Vagina (tissue), 2 donors: ENCODE data around the gene BICC1. TPM values are rescaled to one million over a fixed set of nuclear protein-coding genes. Genes with fewer than 3 reads are reported as not detected.

Source experiments
- DNase-seq, 2 donors: peaks; one replicate each; pipeline ENCODE4 v3.0.0-alpha.2; 2017; ENCODE audit errors: extremely low spot score in 2 of 2
- H3K27ac ChIP-seq: fragments of 200-600 bp; sonication (generic); one replicate; pipeline ENCODE4 v1.5.1; 2019
- H3K27me3 ChIP-seq: fragments of 200-600 bp; sonication (generic); one replicate; pipeline ENCODE4 v1.5.1; 2019
- H3K36me3 ChIP-seq, 2 donors: fragments of 200-600 bp; sonication (generic); one replicate each; pipeline ENCODE4 v1.5.1; 2017 to 2019
- H3K4me1 ChIP-seq: fragments of 200-600 bp; sonication (generic); one replicate; pipeline ENCODE4 v1.5.1; 2019
- H3K4me3 ChIP-seq, 2 donors: fragments of 200-600 bp; sonication (generic); 1 replicate in 1 of 2; 2 replicates in 1 of 2; pipeline ENCODE4 v1.5.1; 2016 to 2019
- H3K9me3 ChIP-seq: fragments of 200-600 bp; sonication (generic); one replicate; pipeline ENCODE4 v1.5.1; 2019
- POLR2A ChIP-seq, 2 donors: fragments of 450-650 bp; IDR thresholded peaks; one replicate each; pipeline ENCODE4 v1.6.1; 2017; ENCODE audit warnings: antibody characterized with exemption in 2 of 2, mild to moderate bottlenecking in 2 of 2, moderate library complexity in 2 of 2
- POLR2AphosphoS5 ChIP-seq, 2 donors: sonication (generic); formaldehyde crosslinking; IDR thresholded peaks; one replicate each; pipeline ENCODE4 v1.9.0; 2017; ENCODE audit warnings: antibody characterized with exemption in 2 of 2, mild to moderate bottlenecking in 2 of 2, low read depth in 1 of 2; ENCODE audit not compliant: insufficient read depth in 1 of 2
- intact Hi-C: fragments of 100-400 bp; cut with DNase I; formaldehyde crosslinking; loops from one replicate; pipeline ENCODE4 v1.15.1; 2023
- total RNA-seq: library from RNA; depleted of rRNA; stranded (reverse); fragments of >200 nt; gene quantifications from one replicate; pipeline ENCODE4 v1.2.3, GENCODE V29; 2016
- TF ChIP-seq, protein P1 (sequence below), 3 experiments: fragments of 450-650 bp in 2 of 3; fragments of 200-600 bp in 1 of 3; sonication (generic) in 1 of 3; IDR thresholded peaks; one replicate each; pipeline ENCODE4 v1.5.1; 2017 to 2019; ENCODE audit warnings: antibody characterized with exemption in 3 of 3, mild to moderate bottlenecking in 2 of 3, moderate library complexity in 2 of 3

BICC1 gene
- total RNA-seq, 1 donor from 2014 or later: 15.2 TPM

DNA sequence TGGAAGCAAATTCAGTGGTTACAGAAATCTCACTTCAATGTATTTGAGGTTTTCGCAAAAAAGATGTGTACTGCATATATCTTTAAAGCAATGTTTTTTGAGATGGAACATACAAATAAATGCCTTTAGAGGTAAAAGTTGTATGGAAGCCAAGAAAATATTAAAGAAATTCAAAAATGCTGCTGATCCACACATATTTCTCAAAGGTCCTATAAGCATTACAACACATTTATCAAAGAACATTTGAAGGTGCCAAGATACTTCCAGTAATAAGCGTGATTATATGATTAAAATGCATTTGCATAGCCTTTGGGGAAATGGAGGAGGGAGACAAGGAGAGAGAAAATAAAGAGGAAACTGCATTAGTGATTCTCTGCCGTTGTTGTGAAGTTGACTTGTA is 260.1 kb downstream of the BICC1 start:
- H3K27ac ChIP-seq: no peak overlapping the region
- no peaks in the 10 kb centered on the region for H3K36me3 ChIP-seq
- intact Hi-C loops: no loop called here
- peaks cover 7% of the 10 kb centered on the region for H3K4me1 ChIP-seq
- H3K4me3 ChIP-seq: no peak overlapping the region
- no peaks in the 10 kb centered on the region for H3K27me3 ChIP-seq
- no peak for DNase-seq
- no peak for TF ChIP-seq POLR2A (IDR thresholded peaks at IDR 0.05)
- TF ChIP-seq POLR2AphosphoS5 (IDR thresholded peaks at IDR 0.05; ENCODE audit: insufficient read depth in 1 of 2, low read depth in 1 of 2): no peak
- TF ChIP-seq, protein P1, sequence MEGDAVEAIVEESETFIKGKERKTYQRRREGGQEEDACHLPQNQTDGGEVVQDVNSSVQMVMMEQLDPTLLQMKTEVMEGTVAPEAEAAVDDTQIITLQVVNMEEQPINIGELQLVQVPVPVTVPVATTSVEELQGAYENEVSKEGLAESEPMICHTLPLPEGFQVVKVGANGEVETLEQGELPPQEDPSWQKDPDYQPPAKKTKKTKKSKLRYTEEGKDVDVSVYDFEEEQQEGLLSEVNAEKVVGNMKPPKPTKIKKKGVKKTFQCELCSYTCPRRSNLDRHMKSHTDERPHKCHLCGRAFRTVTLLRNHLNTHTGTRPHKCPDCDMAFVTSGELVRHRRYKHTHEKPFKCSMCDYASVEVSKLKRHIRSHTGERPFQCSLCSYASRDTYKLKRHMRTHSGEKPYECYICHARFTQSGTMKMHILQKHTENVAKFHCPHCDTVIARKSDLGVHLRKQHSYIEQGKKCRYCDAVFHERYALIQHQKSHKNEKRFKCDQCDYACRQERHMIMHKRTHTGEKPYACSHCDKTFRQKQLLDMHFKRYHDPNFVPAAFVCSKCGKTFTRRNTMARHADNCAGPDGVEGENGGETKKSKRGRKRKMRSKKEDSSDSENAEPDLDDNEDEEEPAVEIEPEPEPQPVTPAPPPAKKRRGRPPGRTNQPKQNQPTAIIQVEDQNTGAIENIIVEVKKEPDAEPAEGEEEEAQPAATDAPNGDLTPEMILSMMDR (IDR thresholded peaks at IDR 0.05): no peak
- H3K9me3 ChIP-seq: no peaks in the 10 kb centered on the region

DNA sequence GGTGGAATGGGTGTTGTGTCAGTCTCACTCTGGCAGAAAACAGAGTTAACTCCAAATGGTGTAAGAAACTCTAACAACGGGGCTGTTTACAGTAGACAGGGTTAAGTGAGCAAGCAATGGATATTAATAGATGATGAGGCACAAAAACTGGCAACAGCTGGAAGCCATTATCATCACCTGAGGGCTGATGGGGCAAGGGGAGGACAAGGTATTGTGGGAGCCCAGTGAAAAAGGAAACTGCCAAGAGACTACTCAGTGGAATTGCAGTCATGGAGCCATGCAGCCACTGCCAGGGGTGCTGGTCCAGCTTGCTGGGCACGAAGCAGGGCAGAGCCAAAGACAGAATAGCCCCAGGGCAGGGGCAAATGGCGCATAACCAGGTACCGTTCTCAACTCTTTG is 260.7 kb downstream of the BICC1 start:
- no peaks in the 10 kb centered on the region for H3K9me3 ChIP-seq
- DNase-seq: no peak
- H3K36me3 ChIP-seq: no peaks in the 10 kb centered on the region
- TF ChIP-seq, protein P1 (IDR thresholded peaks at IDR 0.05): no peak
- TF ChIP-seq POLR2A (IDR thresholded peaks at IDR 0.05) (no peak), POLR2AphosphoS5 (IDR thresholded peaks at IDR 0.05; ENCODE audit: insufficient read depth in 1 of 2, low read depth in 1 of 2) (no peak)
- no peak overlapping the region for H3K4me3 ChIP-seq
- intact Hi-C loops: no loop called here
- no peak overlapping the region for H3K27ac ChIP-seq
- H3K27me3 ChIP-seq: no peaks in the 10 kb centered on the region
- H3K4me1 ChIP-seq: peaks cover 7% of the 10 kb centered on the region

GRCh38 chr10:58773944-58774343 is 261.3 kb downstream of the BICC1 start:
- Histone ChIP-seq H3K27me3 (no peaks in the 10 kb centered on the region), H3K36me3 (no peaks in the 10 kb centered on the region), H3K4me1 (peaks cover 7% of the 10 kb centered on the region), H3K4me3 (no peak overlapping the region), H3K9me3 (no peaks in the 10 kb centered on the region), H3K27ac (no peak overlapping the region)
- intact Hi-C loops: no loop called here
- TF ChIP-seq, protein P1 (IDR thresholded peaks at IDR 0.05): no peak
- TF ChIP-seq POLR2AphosphoS5 (IDR thresholded peaks at IDR 0.05; ENCODE audit: insufficient read depth in 1 of 2, low read depth in 1 of 2): no peak
- no peak for TF ChIP-seq POLR2A (IDR thresholded peaks at IDR 0.05)
- DNase-seq: no peak

DNA sequence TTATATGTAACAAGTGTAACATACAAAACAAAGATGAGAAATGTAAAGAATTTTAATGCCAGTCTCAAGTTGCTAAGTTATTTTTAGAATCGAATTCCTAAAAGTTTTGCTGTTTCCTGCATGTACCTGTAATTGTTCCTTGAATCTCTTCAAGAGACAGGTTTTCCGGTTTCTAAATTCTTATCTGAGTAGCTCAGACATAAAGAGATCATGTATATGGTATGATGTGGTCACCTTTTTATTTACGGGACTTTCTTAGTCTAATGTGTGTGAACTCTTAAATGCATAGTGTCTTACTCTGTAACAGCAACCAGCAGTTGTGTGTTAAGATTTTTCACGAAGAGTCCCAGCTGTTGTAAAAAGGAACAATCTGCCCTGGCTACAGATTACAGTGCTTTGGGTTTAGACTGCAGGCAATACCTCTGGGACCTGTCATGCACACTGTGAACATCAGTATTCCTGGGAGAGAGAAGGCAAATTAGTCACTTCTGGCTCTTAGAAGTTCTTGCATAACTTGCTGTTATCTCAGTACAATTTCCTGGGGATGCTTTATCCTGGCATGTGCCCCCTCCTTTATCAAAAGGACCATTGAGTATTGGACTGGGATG is 263.4 kb downstream of the BICC1 start:
- Histone ChIP-seq H3K27me3 (no peaks in the 10 kb centered on the region), H3K36me3 (no peaks in the 10 kb centered on the region), H3K4me3 (no peak overlapping the region), H3K4me1 (peaks cover 7% of the 10 kb centered on the region), H3K9me3 (no peaks in the 10 kb centered on the region), H3K27ac (no peak overlapping the region)
- intact Hi-C loops: no loop called here
- no peak for DNase-seq
- TF ChIP-seq POLR2A (IDR thresholded peaks at IDR 0.05): no peak
- TF ChIP-seq, protein P1 (IDR thresholded peaks at IDR 0.05): no peak
- no peak for TF ChIP-seq POLR2AphosphoS5 (IDR thresholded peaks at IDR 0.05; ENCODE audit: insufficient read depth in 1 of 2, low read depth in 1 of 2)

GRCh38 chr10:58776568-58777318 is 264.1 kb downstream of the BICC1 start:
- Histone ChIP-seq H3K27ac (no peak overlapping the region), H3K27me3 (no peaks in the 10 kb centered on the region), H3K4me1 (peaks cover 6% of the 10 kb centered on the region), H3K36me3 (no peaks in the 10 kb centered on the region), H3K9me3 (no peaks in the 10 kb centered on the region), H3K4me3 (no peak overlapping the region)
- intact Hi-C loops: no loop called here
- no peak for TF ChIP-seq POLR2AphosphoS5 (IDR thresholded peaks at IDR 0.05; ENCODE audit: insufficient read depth in 1 of 2, low read depth in 1 of 2)
- DNase-seq: no peak
